Measurements from ENCODE around the gene VAV2. TPM values are rescaled to one million over a fixed set of nuclear protein-coding genes. Genes with fewer than 3 reads are reported as not detected.

VAV2 gene
- total and polyA plus RNA-seq, 4 donors = 4.9 to 26.4 (median 17.0) TPM

DNA sequence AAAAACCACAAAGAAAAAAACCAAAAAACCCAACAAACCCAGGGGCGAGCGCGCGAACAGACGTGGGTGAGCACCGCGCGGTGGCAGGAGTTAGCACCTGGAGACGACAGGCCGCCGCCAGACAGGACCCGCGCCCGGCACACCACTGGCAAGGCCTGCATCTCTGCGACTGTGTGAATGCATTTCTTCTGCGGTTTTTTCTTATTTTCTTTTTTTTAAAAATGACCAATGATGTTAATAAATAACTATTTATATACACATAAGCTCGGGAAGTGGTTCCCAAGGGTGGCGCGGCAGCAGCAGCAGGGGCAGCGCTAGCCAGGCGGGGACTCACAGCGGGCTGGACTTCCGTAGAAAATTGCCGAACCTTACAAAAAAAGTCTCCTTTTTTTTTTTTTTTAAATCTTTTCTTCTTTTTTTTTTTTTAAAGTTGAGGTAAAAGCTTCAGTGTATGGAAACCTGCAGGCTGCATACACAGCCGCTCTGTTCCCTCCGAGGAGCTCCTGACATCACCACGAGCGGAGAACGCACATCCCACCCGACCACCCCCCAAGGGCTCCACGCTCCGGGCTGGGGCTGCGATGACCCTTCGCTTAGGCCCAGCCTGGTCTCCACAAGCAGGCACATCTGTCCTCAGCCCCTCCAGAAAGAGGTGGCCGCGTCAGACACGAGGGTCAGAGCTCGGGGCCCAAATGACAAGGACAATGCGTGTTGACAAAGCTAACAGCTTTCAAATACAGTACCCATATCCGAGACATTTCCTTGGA lies 40.5 kb upstream of the VAV2 start:
- H3K9me3 ChIP-seq (ENCODE audit: control insufficient read depth in 4 of 4, low read length in 3 of 4) = no peaks in the 10 kb centered on the region
- WGBS = 96% methylated on average over 40 of the region's 40 CpGs
- no peak overlapping the region for H3K27ac ChIP-seq (ENCODE audit: low read depth in 1 of 2, low read length in 2 of 2)
- H3K4me1 ChIP-seq (ENCODE audit: control insufficient read depth in 4 of 4, insufficient read depth in 4 of 4, low read length in 3 of 4) = peaks cover 7 to 16% (median 13%) of the 10 kb centered on the region in 4 donors
- peaks cover 21 to 46% (median 34%) of the 10 kb centered on the region in 4 donors for H3K36me3 ChIP-seq (ENCODE audit: control insufficient read depth in 4 of 4, insufficient read depth in 3 of 4, low read depth in 1 of 4, low read length in 3 of 4)
- no peak overlapping the region for H3K4me3 ChIP-seq (ENCODE audit: low read depth in 1 of 3, low read length in 3 of 3)
- no peak overlapping the region for H3K9ac ChIP-seq (ENCODE audit: low read depth in 1 of 2, low read length in 2 of 2)
- TF ChIP-seq JUND (IDR thresholded peaks at IDR 0.05) (no peak), SP1 (IDR thresholded peaks at IDR 0.05) (no peak), RAD21 (IDR thresholded peaks at IDR 0.05) (no peak), FOXA1 (IDR thresholded peaks at IDR 0.05) (no peak), FOXA2 (IDR thresholded peaks at IDR 0.05) (no peak), NR2F2 (IDR thresholded peaks at IDR 0.05) (no peak), GABPA (IDR thresholded peaks at IDR 0.05 in 1 of 2, conservative IDR thresholded peaks at IDR 0.05 in 1 of 2) (no peak), HNF4G (IDR thresholded peaks at IDR 0.05) (no peak), HNF4A (conservative IDR thresholded peaks at IDR 0.05) (no peak), RXRA (IDR thresholded peaks at IDR 0.05) (no peak), EGR1 (IDR thresholded peaks at IDR 0.05; ENCODE audit: low read depth in 2 of 2) (no peak), YY1 (IDR thresholded peaks at IDR 0.05) (no peak), TAF1 (conservative IDR thresholded peaks at IDR 0.05) (no peak)
- TF ChIP-seq, protein P1, sequence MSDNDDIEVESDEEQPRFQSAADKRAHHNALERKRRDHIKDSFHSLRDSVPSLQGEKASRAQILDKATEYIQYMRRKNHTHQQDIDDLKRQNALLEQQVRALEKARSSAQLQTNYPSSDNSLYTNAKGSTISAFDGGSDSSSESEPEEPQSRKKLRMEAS (IDR thresholded peaks at IDR 0.05) = no peak
- TF ChIP-seq, protein P2, sequence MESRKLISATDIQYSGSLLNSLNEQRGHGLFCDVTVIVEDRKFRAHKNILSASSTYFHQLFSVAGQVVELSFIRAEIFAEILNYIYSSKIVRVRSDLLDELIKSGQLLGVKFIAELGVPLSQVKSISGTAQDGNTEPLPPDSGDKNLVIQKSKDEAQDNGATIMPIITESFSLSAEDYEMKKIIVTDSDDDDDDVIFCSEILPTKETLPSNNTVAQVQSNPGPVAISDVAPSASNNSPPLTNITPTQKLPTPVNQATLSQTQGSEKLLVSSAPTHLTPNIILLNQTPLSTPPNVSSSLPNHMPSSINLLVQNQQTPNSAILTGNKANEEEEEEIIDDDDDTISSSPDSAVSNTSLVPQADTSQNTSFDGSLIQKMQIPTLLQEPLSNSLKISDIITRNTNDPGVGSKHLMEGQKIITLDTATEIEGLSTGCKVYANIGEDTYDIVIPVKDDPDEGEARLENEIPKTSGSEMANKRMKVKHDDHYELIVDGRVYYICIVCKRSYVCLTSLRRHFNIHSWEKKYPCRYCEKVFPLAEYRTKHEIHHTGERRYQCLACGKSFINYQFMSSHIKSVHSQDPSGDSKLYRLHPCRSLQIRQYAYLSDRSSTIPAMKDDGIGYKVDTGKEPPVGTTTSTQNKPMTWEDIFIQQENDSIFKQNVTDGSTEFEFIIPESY (IDR thresholded peaks at IDR 0.05) = no peak
- TF ChIP-seq, protein P3, sequence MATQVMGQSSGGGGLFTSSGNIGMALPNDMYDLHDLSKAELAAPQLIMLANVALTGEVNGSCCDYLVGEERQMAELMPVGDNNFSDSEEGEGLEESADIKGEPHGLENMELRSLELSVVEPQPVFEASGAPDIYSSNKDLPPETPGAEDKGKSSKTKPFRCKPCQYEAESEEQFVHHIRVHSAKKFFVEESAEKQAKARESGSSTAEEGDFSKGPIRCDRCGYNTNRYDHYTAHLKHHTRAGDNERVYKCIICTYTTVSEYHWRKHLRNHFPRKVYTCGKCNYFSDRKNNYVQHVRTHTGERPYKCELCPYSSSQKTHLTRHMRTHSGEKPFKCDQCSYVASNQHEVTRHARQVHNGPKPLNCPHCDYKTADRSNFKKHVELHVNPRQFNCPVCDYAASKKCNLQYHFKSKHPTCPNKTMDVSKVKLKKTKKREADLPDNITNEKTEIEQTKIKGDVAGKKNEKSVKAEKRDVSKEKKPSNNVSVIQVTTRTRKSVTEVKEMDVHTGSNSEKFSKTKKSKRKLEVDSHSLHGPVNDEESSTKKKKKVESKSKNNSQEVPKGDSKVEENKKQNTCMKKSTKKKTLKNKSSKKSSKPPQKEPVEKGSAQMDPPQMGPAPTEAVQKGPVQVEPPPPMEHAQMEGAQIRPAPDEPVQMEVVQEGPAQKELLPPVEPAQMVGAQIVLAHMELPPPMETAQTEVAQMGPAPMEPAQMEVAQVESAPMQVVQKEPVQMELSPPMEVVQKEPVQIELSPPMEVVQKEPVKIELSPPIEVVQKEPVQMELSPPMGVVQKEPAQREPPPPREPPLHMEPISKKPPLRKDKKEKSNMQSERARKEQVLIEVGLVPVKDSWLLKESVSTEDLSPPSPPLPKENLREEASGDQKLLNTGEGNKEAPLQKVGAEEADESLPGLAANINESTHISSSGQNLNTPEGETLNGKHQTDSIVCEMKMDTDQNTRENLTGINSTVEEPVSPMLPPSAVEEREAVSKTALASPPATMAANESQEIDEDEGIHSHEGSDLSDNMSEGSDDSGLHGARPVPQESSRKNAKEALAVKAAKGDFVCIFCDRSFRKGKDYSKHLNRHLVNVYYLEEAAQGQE (IDR thresholded peaks at IDR 0.05) = no peak
- TF ChIP-seq, protein P4, sequence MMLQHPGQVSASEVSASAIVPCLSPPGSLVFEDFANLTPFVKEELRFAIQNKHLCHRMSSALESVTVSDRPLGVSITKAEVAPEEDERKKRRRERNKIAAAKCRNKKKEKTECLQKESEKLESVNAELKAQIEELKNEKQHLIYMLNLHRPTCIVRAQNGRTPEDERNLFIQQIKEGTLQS (IDR thresholded peaks at IDR 0.05) = no peak
- TF ChIP-seq, protein P5, sequence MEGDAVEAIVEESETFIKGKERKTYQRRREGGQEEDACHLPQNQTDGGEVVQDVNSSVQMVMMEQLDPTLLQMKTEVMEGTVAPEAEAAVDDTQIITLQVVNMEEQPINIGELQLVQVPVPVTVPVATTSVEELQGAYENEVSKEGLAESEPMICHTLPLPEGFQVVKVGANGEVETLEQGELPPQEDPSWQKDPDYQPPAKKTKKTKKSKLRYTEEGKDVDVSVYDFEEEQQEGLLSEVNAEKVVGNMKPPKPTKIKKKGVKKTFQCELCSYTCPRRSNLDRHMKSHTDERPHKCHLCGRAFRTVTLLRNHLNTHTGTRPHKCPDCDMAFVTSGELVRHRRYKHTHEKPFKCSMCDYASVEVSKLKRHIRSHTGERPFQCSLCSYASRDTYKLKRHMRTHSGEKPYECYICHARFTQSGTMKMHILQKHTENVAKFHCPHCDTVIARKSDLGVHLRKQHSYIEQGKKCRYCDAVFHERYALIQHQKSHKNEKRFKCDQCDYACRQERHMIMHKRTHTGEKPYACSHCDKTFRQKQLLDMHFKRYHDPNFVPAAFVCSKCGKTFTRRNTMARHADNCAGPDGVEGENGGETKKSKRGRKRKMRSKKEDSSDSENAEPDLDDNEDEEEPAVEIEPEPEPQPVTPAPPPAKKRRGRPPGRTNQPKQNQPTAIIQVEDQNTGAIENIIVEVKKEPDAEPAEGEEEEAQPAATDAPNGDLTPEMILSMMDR (IDR thresholded peaks at IDR 0.05; ENCODE audit: low read depth, low read length, missing input control) = no peak
- no peaks in the 10 kb centered on the region for H3K27me3 ChIP-seq (ENCODE audit: control insufficient read depth in 4 of 4, insufficient read depth in 4 of 4, low read length in 3 of 4)
- DNase-seq (ENCODE audit: low spot score) = no peak
